Right lobe of liver (tissue), 4 donors: Measurements from ENCODE around the gene OSBPL9.

ENCODE experiments used
- POLR2A ChIP-seq: fragments of 450-650 bp; IDR thresholded peaks from one replicate; pipeline ENCODE4 v1.6.1; 2017; ENCODE audit warnings: antibody characterized with exemption, mild to moderate bottlenecking
- TF ChIP-seq, protein P1 (sequence below), 4 donors: fragments of 200-600 bp in 3 of 4; fragments of 450-650 bp in 1 of 4; IDR thresholded peaks; one replicate each; pipeline versions ENCODE4 v1.5.1 to v1.8.0; 2016 to 2022; ENCODE audit warnings: antibody characterized with exemption in 4 of 4, mild to moderate bottlenecking in 2 of 4
- donor health status: DM: no; HTN: no; CAD: no.
- donor health status: DM: no; HTN: no; CAD: no.
- donor health status: DM: no; HTN: yes; CAD: no.

- no peak for TF ChIP-seq POLR2A
- TF ChIP-seq, protein P1, sequence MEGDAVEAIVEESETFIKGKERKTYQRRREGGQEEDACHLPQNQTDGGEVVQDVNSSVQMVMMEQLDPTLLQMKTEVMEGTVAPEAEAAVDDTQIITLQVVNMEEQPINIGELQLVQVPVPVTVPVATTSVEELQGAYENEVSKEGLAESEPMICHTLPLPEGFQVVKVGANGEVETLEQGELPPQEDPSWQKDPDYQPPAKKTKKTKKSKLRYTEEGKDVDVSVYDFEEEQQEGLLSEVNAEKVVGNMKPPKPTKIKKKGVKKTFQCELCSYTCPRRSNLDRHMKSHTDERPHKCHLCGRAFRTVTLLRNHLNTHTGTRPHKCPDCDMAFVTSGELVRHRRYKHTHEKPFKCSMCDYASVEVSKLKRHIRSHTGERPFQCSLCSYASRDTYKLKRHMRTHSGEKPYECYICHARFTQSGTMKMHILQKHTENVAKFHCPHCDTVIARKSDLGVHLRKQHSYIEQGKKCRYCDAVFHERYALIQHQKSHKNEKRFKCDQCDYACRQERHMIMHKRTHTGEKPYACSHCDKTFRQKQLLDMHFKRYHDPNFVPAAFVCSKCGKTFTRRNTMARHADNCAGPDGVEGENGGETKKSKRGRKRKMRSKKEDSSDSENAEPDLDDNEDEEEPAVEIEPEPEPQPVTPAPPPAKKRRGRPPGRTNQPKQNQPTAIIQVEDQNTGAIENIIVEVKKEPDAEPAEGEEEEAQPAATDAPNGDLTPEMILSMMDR (IDR thresholded peaks at IDR 0.05): no peak
Measured at GRCh38 chr1:51814513-51814912, 197.6 kb downstream of the OSBPL9 start.
